ENCODE measurements around the gene SRMS. TPM values are rescaled to one million over a fixed set of nuclear protein-coding genes. Genes with fewer than 3 reads are reported as not detected.

The SRMS gene
- total and polyA plus RNA-seq, 8 donors: 0.08 to 0.27 (median 0.18) TPM; not detected in 3

GRCh38 chr20:63542031-63542559, 5.5 kb downstream of the SRMS start:
- DNase-seq: no peak
- Histone ChIP-seq H3K4me1 (peaks cover 4 to 20% of the 10 kb centered on the region in 2 donors), H3K36me3 (no peaks in the 10 kb centered on the region), H3K9me3 (no peaks in the 10 kb centered on the region), H3K27me3 (peaks cover 0 to 33% of the 10 kb centered on the region in 2 donors), H3K4me3 (no peak overlapping the region), H3K27ac (no peak overlapping the region)
- TF ChIP-seq CTCF (IDR thresholded peaks at IDR 0.05): no peak
- intact Hi-C loops (cut with DNase I): no loop called here
- ATAC-seq: no peak

DNA sequence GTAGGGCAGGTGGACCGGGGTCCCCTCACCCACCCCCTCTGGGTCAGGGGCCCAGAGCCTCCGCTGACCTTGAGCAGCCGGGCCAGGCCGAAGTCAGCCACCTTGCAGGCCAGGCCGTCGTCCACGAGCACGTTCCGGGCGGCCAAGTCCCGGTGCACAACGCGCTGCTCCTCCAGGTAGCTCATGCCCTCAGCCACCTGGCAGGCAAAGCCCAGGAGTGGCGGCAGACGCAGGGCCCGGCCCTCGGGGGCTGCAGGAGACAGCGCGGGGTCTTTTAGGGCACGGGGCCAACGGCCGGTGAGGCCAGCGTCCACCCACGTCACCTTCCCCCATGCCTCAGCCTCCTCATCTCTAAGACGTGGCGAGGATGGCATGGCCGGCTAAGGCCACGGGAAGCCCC, 6.2 kb downstream of the SRMS start:
- peaks cover 0 to 33% of the 10 kb centered on the region in 2 donors for H3K27me3 ChIP-seq
- intact Hi-C loops (cut with DNase I): no loop called here
- no peak for DNase-seq

DNA sequence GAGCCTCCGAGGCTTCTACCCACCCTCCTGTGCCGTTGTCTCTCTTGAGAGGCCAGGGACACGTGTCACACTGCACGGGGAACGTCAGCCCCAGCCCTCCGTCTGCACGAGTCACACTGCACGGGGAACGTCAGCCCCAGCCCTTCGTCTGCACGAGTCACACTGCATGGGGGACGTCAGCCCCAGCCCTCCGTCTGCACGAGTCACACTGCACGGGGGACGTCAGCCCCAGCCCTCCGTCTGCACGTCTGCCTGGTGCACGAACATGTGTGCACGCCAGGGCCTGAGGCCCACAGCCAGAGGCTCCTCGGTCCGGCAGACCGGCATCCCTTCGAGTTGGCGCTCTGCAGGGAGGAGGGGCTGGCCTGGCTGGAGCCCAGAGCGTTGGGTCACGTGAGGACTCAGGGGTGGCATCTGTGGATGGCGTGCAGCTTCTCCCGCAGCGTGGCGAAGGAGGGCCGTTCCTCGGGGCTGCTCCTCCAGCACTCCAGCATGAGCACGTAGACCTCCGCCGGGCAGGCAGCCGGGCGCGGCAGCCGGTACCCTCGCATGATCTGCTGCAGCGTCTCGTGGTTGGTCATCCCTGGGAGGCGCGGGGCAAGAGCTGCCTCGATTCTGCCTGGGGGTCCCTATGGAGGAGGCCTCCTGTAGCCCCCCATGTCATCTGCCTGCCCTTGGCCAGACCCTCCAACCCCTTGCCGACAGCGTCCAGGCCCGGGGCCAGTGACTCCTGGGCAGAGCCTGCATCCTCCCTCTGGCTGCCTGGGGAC, 6.9 kb downstream of the SRMS start:
- ATAC-seq: no peak
- H3K4me1 ChIP-seq: peaks cover 13 to 31% of the 10 kb centered on the region in 2 donors
- no peak overlapping the region for H3K27ac ChIP-seq
- H3K4me3 ChIP-seq: no peak overlapping the region
- H3K9me3 ChIP-seq: no peaks in the 10 kb centered on the region
- H3K36me3 ChIP-seq: no peaks in the 10 kb centered on the region
- peaks cover 0 to 28% of the 10 kb centered on the region in 2 donors for H3K27me3 ChIP-seq
- intact Hi-C loops (cut with DNase I): no loop called here
- DNase-seq: no peak
- no peak for TF ChIP-seq CTCF (IDR thresholded peaks at IDR 0.05)

More for the DNA sequence above, 6.2 kb downstream of the SRMS start:
- no peak for ATAC-seq
- no peak overlapping the region for H3K27ac ChIP-seq
- no peak for TF ChIP-seq CTCF (IDR thresholded peaks at IDR 0.05)
- no peak overlapping the region for H3K4me3 ChIP-seq
- peaks cover 11 to 28% of the 10 kb centered on the region in 2 donors for H3K4me1 ChIP-seq
- no peaks in the 10 kb centered on the region for H3K36me3 ChIP-seq
- no peaks in the 10 kb centered on the region for H3K9me3 ChIP-seq

GRCh38 chr20:63539441-63540370, 7.8 kb downstream of the SRMS start:
- no peak overlapping the region for H3K4me3 ChIP-seq
- ATAC-seq: no peak

More at GRCh38 chr20:63539441-63540370, 7.8 kb downstream of the SRMS start:
- peaks cover 0 to 28% of the 10 kb centered on the region in 2 donors for H3K27me3 ChIP-seq
- H3K27ac ChIP-seq: no peak overlapping the region
- intact Hi-C loops (cut with DNase I): no loop called here
- peaks cover 13 to 31% of the 10 kb centered on the region in 2 donors for H3K4me1 ChIP-seq
- H3K9me3 ChIP-seq: no peaks in the 10 kb centered on the region
- TF ChIP-seq CTCF (IDR thresholded peaks at IDR 0.05): no peak
- no peaks in the 10 kb centered on the region for H3K36me3 ChIP-seq
- DNase-seq: no peak
